Measurements from ENCODE around the gene DCTD. TPM values are rescaled to one million over a fixed set of nuclear protein-coding genes. Genes with fewer than 3 reads are reported as not detected.
A peak's percentile ranks its signal among the peaks of the same experiment; 100 is the strongest.

DCTD gene
- total RNA-seq (70.4 and 88.8 TPM in 2 replicates), polyA plus RNA-seq (140 and 182 TPM in 2 replicates), polyA minus RNA-seq (ENCODE audit: low replicate concordance) (58.8 and 65.1 TPM in 2 replicates)
- polyA plus RNA-seq (2012) = 126 and 152 TPM in 2 replicates

DNA sequence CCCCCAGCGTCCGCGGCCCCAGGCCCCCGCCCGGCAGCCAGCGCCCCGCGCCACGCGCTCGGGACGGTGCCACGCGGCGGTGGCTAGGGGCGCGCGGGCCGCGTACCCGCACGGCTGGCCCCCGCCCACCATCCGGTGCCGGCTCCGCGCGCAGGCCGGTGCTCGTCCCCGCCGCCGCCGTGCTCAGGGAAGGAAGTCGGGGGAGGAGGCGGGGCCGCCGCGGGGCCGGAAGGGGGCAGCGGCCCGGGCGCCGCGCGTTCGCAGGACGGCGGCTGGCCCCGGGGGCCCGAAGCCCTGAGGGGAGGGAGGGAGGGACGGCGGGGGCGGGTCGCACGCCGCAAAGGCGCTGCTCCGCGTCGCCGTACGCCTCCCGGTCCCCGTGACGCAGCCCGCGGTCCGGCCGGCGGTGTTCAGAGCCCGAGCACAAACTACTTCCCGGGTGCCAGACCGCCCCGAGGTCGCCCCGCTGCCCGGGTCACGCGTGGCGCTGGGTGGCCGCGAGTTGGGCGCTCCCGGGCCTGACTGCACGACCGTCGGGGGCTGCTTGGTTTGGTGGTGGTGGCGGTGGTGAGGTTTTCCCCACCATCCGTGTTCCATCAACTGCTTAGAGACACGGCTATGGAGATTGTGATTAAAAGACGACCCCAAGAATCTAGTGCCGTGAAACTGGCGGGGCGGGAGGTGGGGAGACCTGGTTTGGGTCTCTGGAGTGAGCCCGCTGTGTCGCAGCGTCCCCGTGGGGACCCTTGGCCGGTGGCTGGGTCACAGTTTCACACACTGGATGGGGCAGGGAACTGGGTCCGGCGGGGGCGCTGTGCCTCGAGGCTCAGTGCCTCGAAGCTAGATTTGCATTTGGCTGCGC is at the start of gene DCTD:
TSS of gene DCTD (minus strand) at position 205 of the 862 bp plus-strand sequence. CDS start 1,818 bp downstream, outside the sequence.
- no peaks in the 10 kb centered on the region for H3K27me3 ChIP-seq (ENCODE audit: control insufficient read depth, insufficient read depth, low read length)
- TF ChIP-seq CTCF (conservative IDR thresholded peaks at IDR 0.05 in 1 of 2, IDR thresholded peaks at IDR 0.05 in 1 of 2; ENCODE audit: low read depth in 1 of 2, low read length in 2 of 2) (peak; percentile 36 to 43), EZH2 (IDR thresholded peaks at IDR 0.05; ENCODE audit: low read length, missing control alignments) (no peak)
- peak within 1 kb of the TSS; percentile 93 for H3K9ac ChIP-seq (ENCODE audit: insufficient read depth, low read length)
- H3K4me1 ChIP-seq (ENCODE audit: control insufficient read depth, extremely low read depth, insufficient read depth, low read length) = peaks cover 10% of the 10 kb centered on the region
- H2AFZ ChIP-seq (ENCODE audit: low read length) = peak within 1 kb of the TSS; percentile 76
- peak; percentile 66 to 75 for DNase-seq (ENCODE audit: low read depth in 2 of 2)
- H3K4me3 ChIP-seq (replicated peaks in 1 of 4; ENCODE audit: control extremely low read depth in 1 of 4, insufficient read depth in 1 of 4, low read depth in 3 of 4, low read length in 4 of 4) = peak within 1 kb of the TSS; percentile 65 to 79 (median 72)
- H3K36me3 ChIP-seq (ENCODE audit: control insufficient read depth, insufficient read depth, low read length) = peaks cover 10% of the 10 kb centered on the region
- H3K4me2 ChIP-seq (ENCODE audit: extremely low read depth, insufficient read depth, low read length) = peak within 1 kb of the TSS; percentile 95
- H3K79me2 ChIP-seq (ENCODE audit: control insufficient read depth, insufficient read depth, low read length) = peaks cover 22% of the 10 kb centered on the region
- H3K9me3 ChIP-seq (ENCODE audit: control insufficient read depth, insufficient read depth, low read depth, low read length) = no peaks in the 10 kb centered on the region
- no peaks in the 10 kb centered on the region for H4K20me1 ChIP-seq (ENCODE audit: control insufficient read depth, extremely low read depth, insufficient read depth, low read length)
- peak within 1 kb of the TSS; percentile 93 for H3K27ac ChIP-seq (ENCODE audit: insufficient read depth, low read length)

DNA sequence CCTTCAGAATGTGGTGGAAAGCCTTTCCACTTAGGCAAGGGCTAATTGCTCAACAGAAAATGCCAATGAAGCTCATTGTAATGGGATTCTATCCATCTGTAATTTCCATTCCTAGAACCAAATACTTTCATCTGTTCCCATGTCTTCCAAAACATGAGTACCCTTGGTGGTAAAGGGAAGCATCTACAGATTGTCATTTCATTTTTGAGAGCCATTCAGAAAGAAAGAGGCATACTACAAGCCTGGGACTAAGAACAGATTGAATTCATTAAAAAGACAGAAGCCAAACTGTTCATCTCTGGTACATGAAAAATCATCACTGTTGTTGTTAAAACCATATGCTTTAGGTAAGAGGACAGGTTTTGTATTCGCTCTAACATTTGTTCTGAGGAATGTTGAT is 43.6 kb upstream of the DCTD start:
- DNase-seq (ENCODE audit: low read depth in 2 of 2) = no peak
- H3K36me3 ChIP-seq (ENCODE audit: control insufficient read depth, insufficient read depth, low read length) = no peaks in the 10 kb centered on the region

More for the DNA sequence above, 43.6 kb upstream of the DCTD start:
- Histone ChIP-seq H3K4me2 (ENCODE audit: extremely low read depth, insufficient read depth, low read length) (no peak overlapping the region), H3K9me3 (ENCODE audit: control insufficient read depth, insufficient read depth, low read depth, low read length) (no peaks in the 10 kb centered on the region), H3K4me1 (ENCODE audit: control insufficient read depth, extremely low read depth, insufficient read depth, low read length) (no peaks in the 10 kb centered on the region), H3K27me3 (ENCODE audit: control insufficient read depth, insufficient read depth, low read length) (no peaks in the 10 kb centered on the region), H3K27ac (ENCODE audit: insufficient read depth, low read length) (no peak overlapping the region), H3K9ac (ENCODE audit: insufficient read depth, low read length) (no peak overlapping the region), H3K79me2 (ENCODE audit: control insufficient read depth, insufficient read depth, low read length) (no peaks in the 10 kb centered on the region), H2AFZ (ENCODE audit: low read length) (no peak overlapping the region), H4K20me1 (ENCODE audit: control insufficient read depth, extremely low read depth, insufficient read depth, low read length) (no peaks in the 10 kb centered on the region), H3K4me3 (replicated peaks in 1 of 4; ENCODE audit: control extremely low read depth in 1 of 4, insufficient read depth in 1 of 4, low read depth in 3 of 4, low read length in 4 of 4) (no peak overlapping the region)
- TF ChIP-seq EZH2 (IDR thresholded peaks at IDR 0.05; ENCODE audit: low read length, missing control alignments) (no peak), CTCF (conservative IDR thresholded peaks at IDR 0.05 in 1 of 2, IDR thresholded peaks at IDR 0.05 in 1 of 2; ENCODE audit: low read depth in 1 of 2, low read length in 2 of 2) (no peak)

Data from fibroblast of lung (primary cell).